Choroid plexus epithelial cell (primary cell): ENCODE results near the gene PHLDB1.
"Not testable (repeated sequence)": the region's sequence is repeated elsewhere in the genome, so short reads cannot be mapped to it uniquely, and the experiment has no call there.

Experiments used
- DNase-seq: peaks from one replicate; pipeline ENCODE4 v3.0.0-alpha.2; 2010; ENCODE audit warnings: low read depth
- H3K4me3 ChIP-seq: 2 replicates; pipeline ENCODE4 v1.5.1; 2011; ENCODE audit warnings: low read depth, mild to moderate bottlenecking, control low read depth, low read length, moderate library complexity
- TF ChIP-seq, protein P1 (sequence below): conservative IDR thresholded peaks from 2 replicates; pipeline ENCODE4 v1.5.1; 2011; ENCODE audit warnings: low read depth, mild to moderate bottlenecking, control low read depth, inconsistent platforms, low read length, moderate library complexity

PHLDB1 gene

DNA sequence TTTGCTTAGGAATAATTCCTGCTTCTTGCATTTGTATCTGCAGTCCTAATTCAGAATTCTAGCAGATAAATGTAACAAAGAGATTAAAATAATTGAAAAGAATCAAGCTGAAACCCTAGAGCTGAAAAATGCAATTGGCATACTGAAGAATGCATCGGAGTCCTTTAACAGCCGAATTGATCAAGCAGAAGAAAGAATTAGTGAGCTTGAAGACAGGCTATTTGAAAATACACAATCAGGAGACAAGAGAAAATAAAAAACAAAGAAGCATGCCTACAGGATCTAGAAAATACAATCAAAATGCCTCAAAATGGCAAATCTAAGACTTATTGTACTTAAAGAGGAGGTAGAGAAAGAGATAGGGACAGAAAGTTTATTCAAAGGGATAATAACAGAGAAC is 63.8 kb downstream of the PHLDB1 start:
- TF ChIP-seq, protein P1, sequence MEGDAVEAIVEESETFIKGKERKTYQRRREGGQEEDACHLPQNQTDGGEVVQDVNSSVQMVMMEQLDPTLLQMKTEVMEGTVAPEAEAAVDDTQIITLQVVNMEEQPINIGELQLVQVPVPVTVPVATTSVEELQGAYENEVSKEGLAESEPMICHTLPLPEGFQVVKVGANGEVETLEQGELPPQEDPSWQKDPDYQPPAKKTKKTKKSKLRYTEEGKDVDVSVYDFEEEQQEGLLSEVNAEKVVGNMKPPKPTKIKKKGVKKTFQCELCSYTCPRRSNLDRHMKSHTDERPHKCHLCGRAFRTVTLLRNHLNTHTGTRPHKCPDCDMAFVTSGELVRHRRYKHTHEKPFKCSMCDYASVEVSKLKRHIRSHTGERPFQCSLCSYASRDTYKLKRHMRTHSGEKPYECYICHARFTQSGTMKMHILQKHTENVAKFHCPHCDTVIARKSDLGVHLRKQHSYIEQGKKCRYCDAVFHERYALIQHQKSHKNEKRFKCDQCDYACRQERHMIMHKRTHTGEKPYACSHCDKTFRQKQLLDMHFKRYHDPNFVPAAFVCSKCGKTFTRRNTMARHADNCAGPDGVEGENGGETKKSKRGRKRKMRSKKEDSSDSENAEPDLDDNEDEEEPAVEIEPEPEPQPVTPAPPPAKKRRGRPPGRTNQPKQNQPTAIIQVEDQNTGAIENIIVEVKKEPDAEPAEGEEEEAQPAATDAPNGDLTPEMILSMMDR: no peak
- no peak overlapping the region for H3K4me3 ChIP-seq

DNA sequence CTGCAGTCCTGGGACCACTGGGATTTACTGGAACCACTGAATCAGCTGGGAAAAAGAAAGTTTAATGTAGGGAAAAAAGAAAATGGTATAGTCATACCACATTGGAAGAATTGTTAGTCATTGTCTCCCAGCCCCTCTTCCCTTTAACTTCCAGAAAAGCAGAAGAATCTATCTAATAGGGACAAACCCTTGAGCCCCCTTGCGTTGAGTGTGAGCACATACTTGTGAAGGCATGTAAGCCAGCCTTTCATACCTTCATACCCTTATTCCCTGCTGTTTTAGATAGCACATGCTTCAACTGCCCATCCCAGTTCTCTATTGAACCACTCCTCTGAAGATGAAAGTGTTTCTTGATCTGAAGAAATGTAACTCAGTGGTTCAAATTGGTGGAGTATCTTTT is 65.4 kb downstream of the PHLDB1 start:
- DNase-seq: peak; percentile 28
- TF ChIP-seq, protein P1: peak; percentile 24
- no peak overlapping the region for H3K4me3 ChIP-seq

More for the DNA sequence above, 63.8 kb downstream of the PHLDB1 start:
- no peak for DNase-seq

DNA sequence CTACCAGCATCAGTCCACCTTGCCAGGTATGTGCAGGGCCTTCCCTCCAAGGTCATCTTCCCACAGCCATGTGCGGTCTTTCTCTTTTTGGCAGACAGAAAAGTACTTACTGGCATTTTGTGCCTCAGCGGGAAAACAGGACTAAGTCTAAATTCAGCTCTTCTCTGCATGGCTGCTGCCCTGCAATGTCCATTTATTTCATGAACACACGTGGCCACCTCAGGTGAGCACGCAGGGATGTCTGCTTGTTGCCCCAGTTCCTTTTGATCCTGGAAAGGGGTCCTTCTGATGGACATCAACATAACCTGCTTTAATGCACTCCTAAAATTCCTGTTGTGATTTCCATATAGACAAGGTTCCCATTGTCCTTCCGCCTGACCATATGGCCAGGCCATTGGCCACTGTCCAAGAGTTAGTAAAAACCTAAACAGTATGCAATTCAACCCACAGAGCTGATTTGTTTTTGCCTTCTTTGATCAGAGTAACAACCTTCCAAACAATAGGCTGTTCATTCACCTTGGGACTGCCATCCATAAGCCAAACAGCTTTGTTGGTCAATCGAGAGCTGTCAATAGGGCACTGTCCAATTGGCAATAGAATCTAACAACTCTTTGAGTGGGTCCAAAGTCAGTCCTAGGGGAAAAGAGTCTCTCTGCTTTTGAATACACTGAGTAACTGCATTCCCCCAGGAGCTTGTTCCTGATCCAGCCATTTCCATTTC is 66.1 kb downstream of the PHLDB1 start:
- no peak overlapping the region for H3K4me3 ChIP-seq
- TF ChIP-seq, protein P1: no peak

DNA sequence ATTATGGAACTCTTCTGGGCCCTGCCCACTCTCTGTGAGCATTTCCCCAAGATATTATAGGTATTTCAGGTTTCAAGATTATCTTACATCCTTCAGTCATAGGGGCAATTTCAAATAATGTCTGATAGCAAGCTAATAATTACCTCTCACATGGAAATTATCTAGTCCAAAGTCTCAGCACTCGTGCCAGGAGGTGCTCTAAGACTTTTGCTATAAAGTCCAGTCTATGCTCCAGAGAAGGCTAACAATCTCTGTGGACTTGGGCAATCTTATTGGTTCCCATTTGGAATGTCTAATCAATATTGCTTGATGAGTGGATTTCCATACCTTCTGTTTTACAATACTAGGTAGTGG is 66.6 kb downstream of the PHLDB1 start:
- H3K4me3 ChIP-seq: no peak overlapping the region
- no peak for DNase-seq
- TF ChIP-seq, protein P1: no peak

More for the DNA sequence above, 66.1 kb downstream of the PHLDB1 start:
- DNase-seq: no peak

DNA sequence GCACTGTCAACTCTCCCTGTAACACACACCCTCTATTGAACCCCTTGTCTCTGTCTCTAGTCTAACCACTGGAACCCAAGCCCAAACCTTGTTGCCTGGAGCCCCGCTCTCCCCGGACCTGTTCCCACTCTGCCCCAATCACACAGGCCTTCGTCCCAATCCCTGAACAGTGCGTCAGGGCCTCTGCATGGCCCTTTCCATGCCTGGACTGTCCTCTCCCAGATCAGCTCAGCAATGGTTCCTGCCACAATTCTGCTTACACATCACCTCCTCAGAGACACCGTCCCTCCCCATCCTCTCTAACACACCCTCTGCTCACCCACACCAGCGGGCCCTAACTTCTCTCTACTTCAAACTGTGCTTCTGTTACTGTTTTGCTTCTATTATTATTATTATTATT is 70.6 kb downstream of the PHLDB1 start:
- DNase-seq: no peak
- H3K4me3 ChIP-seq: no peak overlapping the region
- TF ChIP-seq, protein P1: no peak

DNA sequence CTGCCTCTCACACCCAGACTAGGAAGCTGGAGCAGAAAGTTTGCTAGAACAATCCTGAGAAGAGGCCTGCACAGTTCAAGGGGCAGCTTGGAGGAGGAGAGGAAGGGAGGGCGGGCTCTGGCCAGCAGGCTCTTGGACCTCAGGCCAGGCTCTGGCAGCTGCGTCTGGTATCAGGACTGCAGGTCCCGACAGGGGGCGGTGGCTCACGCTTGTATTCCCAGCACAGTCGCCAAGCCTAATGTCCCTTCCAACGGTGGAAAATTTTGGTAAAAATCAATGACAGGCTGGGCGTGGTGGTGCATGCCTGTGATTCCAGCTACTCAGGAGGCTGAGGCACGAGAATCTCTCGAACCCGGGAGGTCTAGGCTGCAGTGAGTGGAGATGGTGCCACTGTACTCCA is 71.5 kb downstream of the PHLDB1 start:
- peak; percentile 29 for DNase-seq
- H3K4me3 ChIP-seq: not testable (repeated sequence)

More for the DNA sequence above, 71.5 kb downstream of the PHLDB1 start:
- TF ChIP-seq, protein P1: peak; percentile 36
